GM12875 (cell line): Measurements from ENCODE around the gene LRATD1.

Experiments used
- H3K4me3 ChIP-seq: one replicate; pipeline ENCODE4 v1.5.1; 2011; ENCODE audit warnings: low read depth, low read length, control low read depth
- CTCF ChIP-seq: IDR thresholded peaks from 2 replicates; pipeline ENCODE4 v1.5.1; 2011; ENCODE audit warnings: low read depth, mild to moderate bottlenecking, control low read depth, inconsistent platforms, low read length, moderate library complexity, borderline replicate concordance; ENCODE audit not compliant: insufficient read depth

The LRATD1 gene

DNA sequence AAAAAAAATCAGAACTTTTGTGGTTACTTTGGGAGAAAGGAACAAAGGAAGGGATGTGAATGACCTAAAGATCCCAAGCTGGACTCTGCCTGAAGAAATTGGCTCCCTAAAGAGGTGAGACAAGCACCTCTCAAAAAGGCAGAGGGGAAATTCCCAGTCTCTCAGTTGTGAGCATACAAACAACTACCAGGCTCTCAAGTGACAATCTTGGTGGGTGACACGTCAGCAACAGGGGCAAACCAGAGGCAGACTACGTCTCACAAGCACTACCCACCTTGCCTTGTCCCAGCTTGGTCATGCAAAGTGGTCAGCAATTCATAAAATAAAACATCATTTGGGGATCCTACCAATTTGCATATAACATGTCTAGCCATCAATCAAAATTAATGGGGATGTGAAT lies 24.3 kb upstream of the LRATD1 start:
- TF ChIP-seq CTCF, result no peak
- H3K4me3 ChIP-seq, result no peak overlapping the region

GRCh38 chr2:14614017-14614416 lies 18.5 kb upstream of the LRATD1 start:
- TF ChIP-seq CTCF, result no peak

GRCh38 chr2:14615121-14615520 lies 17.4 kb upstream of the LRATD1 start:
- no peak overlapping the region for H3K4me3 ChIP-seq
- TF ChIP-seq CTCF, result no peak

More at GRCh38 chr2:14614017-14614416, 18.5 kb upstream of the LRATD1 start:
- H3K4me3 ChIP-seq, result no peak overlapping the region

GRCh38 chr2:14615760-14616159 lies 16.8 kb upstream of the LRATD1 start:
- no peak for TF ChIP-seq CTCF
- no peak overlapping the region for H3K4me3 ChIP-seq

- no peak overlapping the region for H3K4me3 ChIP-seq
- no peak for TF ChIP-seq CTCF
These were observed 16.2 kb upstream of the LRATD1 start for GRCh38 chr2:14616342-14616741.

DNA sequence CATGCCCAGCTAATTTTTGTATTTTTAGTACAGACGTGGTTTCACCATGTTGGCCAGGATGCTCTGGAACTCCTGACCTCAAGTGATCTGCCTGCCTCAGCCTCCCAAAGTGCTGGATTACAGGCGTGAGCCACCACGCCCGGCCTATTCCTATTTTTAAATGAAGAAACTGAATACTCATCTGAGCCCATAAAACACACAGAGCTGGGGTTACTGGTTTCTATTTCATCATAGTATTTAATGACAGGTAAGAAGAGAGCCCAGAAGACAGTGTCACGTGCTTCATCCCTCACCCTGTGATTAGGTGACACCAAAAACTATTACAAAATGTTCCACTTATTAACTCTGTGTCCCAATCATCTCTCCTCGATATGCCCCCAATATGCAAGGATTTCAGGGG lies 15.6 kb upstream of the LRATD1 start:
- no peak for TF ChIP-seq CTCF
- H3K4me3 ChIP-seq, result no peak overlapping the region

- no peak overlapping the region for H3K4me3 ChIP-seq
- TF ChIP-seq CTCF, result no peak
These were observed 13.1 kb upstream of the LRATD1 start for GRCh38 chr2:14619441-14619840.
